Measurements from ENCODE around the gene SUFU.

SUFU gene

DNA sequence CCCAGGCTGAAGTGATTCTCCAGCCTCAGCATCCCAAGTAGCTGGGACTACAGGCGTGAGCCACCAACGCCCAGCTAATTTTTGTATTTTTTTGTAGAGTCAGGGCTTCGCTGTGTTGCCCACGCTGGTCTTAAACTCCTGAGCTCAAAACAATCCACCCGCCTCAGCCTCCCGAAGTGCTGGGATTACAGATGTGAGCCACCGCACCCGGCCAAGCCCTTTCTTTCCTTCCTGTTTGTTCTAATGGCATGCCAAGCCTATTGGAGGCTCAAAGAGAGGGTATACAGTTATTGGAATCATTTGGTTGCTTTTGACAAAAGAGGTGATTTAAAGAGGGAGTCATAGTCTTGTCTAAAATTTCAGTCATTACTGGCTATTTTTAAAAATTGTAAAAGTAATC lies 94.5 kb downstream of the SUFU start:
- DNase-seq = no peak

GRCh38 chr10:102599565-102600327 lies 96.0 kb downstream of the SUFU start:
- DNase-seq = no peak

DNA sequence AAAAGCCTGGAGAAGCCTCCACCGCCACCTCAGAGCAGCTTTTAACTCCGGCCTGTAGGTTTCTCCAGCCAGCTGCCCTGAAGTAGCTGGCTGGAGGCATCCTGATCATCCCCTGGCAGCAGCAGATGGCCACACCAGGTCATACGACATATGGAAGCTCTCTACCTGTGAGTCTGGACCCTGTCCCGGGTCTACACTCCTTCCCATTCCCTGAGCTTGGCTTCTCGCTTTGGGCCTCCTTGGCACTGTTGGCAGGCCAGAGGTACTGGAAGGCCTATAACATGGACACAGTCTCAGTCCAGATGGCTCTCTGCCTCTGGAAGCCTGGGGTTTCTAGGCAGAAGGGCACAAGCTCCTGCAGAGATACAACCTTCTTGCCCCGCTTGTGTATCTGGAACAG lies 97.0 kb downstream of the SUFU start:
- DNase-seq = no peak

- DNase-seq = no peak
Measured at GRCh38 chr10:102601639-102602038, 97.9 kb downstream of the SUFU start.

DNA sequence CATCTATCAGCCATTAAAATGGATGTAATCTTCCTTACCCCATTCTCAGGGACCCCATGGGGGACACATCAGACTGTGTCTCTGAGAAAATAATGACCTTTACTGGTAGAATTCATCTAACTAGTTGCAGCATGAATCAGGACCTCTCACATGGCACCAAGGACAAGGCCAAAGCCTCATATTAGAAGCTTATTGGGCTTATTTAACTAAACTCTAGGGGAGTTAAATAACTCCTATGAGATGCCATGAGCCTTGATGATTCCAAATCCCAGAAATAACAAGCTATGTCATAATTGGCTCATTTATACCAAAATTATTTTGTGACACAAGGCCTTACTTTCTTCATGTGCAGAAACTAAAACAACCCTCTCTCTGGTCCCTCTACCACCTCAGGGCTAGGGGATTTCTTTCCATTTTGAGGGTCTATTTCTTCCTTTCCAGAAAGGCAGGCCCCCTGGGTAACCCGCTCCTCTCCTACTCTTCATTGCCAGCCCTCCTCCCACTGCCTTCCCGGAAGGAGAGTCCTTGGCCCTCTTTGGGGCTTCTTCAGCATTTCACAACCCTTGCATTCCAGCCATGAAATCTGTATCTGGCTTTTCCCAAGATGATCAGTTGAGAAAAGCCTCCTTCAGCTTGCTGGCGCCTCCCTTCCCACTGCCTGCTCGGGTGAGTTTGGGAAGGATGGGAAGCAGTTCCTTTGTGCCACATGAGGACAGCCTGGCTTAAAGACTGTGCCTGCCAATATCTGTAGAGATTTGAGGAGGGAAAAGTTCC lies 98.7 kb downstream of the SUFU start:
- DNase-seq = no peak

DNA sequence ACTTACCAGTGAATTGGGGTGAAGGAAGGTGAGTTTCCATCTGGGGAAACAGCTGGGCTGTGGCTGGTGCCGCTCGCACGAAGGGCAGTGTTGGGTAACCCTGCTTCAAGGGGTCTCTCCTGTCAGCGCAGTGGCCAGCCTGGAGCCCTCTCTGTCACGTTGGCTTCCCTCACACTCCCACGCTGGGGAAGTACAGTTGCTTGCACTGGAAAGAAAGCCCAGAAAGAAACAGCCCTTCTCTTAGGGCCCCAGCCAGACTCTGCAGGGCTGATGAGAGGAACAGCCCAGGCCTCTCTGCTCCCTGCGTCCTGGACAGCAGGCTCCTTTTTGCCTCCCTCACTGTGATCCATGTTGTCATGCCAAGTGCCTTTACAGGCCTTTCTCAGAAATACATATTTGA lies 100.2 kb downstream of the SUFU start:
- DNase-seq = no peak

DNA sequence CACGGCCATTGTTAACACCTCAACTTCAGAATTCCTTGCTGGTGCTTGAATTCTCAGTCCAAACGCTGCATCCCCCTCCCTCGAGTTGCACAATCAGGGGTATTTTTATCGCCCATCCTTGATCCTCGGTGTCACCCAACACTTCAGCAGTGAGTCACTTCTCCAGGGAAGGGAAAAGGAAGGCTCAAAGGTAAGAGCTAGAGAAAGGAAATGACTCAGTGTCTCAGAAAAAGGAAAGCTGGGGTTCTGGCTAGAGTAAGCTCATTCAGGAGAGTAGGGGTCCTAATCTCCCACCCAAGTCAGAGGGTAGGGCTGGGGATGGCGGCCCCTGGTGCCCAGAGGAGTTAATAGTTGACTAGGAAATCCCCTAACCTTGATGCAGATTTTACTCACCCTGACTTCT lies 100.7 kb downstream of the SUFU start:
- no peak for DNase-seq

GRCh38 chr10:102605712-102606111 lies 101.9 kb downstream of the SUFU start:
- DNase-seq = no peak

DNA sequence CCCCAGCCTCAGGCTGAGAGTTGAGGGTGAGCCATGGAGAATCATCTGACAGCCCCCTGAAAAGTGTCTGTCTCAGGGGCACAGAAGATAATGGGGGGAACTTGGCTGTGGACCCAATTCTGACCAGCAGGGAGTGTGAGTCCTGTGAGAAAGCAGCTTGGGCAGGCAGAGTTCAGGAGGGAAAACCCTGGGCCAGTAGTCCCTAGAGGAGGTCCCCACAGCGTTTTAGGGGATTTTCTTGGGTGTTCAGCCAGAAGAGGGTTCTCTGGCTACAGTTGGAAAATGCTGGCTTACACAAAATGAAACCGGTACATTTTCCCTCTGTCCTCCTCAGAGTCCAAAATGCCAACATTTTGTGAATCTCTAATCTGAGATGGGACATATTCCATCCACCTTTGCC lies 104.7 kb downstream of the SUFU start:
- DNase-seq = no peak

- DNase-seq = no peak
Measured at GRCh38 chr10:102610441-102610887, 106.7 kb downstream of the SUFU start.

DNA sequence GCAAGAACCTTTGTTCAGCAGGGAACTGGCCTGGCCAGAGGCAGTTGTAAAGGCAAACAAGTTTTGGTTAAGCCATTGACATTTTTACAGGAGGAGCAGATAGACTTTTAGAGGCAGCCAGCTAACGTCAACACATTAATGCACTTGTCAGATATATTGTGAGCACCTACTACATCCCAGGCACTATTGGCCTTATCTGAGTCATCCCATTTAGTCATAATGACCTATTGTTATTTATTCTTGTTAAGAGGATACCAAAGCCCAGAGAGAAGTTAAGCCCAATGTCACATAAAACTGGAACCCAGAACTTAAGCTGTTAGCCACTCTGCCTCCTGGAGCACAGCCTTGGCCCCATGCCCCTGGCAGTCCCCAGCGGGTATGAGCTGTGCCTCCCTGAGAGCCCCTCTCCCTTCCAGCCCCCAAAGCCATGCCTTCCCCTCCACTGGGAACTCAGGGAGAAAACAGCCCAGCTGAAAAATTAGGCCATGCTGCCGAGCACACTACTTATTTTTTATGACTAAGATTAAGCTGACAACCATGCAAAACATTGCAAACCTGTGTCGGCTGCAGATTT lies 107.8 kb downstream of the SUFU start:
- DNase-seq = no peak

GRCh38 chr10:102612964-102613275 lies 109.1 kb downstream of the SUFU start:
- DNase-seq = peak in 3 of 5 experiments; percentile 23 to 39 (median 25)

GRCh38 chr10:102613286-102613685 lies 109.5 kb downstream of the SUFU start:
- DNase-seq = no peak

DNA sequence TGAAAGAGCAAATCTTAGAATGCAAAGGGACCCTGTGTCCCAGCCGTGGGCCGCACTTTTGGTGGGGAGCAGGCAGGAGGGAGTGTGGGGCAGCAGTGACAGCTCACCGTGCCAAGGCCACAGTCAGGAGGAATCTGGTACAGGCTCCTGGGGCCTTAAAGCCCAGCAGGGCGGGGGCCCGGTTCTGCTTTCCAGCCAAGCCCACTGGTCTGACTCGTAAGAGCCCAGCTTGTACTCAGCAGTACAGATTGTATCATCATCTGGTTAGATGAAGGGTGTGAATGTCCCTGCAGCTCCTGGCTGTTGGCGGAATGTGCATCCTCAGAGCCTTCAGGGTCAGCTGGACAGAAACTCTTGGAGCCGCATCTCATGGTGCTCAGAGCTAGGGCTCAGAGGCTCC lies 110.0 kb downstream of the SUFU start:
- no peak for DNase-seq

DNA sequence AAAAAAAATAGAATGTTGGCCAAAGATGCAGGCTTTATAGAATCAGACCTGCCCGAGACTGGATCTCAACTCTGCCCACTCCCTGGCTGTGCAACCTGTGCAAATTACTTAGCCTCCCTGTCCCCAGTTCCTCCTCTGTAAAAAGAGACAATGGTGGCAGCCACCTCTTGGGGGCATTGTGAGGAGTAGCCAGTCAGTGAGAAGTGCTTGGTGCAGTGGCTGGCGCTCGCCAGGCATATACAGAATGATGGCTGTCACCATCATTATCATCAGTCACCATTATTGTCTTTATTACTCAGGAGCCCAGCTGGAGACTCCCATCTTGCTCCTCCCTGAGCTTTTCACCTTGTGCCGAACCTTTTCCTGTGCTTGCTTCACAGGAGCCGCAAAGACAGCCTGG lies 111.1 kb downstream of the SUFU start:
- no peak for DNase-seq

- DNase-seq = no peak
Measured at GRCh38 chr10:102615361-102615760, 111.6 kb downstream of the SUFU start.

DNA sequence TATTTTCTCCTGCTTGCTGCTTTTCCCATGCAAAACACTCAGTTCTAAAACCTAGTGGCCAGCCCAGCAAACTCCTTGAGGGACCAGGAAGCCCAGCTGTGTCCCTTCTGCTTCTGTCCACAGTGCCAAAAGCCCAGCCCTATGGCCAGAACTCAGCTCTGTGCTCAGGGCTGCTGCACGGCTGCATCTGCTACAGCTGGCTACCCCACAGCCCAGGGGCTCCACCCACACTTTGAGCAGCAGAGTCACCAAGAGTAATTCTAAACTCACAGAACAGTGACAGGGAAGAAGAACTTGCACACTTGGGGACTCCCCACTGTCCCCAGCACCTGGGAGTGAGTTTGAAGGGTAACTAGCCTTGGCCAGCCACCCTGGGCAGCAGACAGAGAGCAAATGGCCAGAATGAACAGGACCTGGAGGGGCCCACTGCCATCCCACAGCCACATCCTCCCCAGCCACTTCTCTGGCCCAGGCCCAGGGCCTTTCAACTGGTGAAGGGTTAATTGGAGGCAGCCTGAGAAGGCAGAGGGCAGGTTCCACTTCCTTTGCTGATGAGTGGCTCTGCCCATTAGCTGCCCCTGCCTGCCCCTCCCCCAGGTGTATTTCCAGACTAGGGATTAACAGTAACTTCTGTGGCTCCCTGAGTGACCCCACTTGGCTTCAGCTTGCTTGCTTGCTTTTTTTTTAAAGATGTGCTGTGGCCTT lies 112.4 kb downstream of the SUFU start:
- DNase-seq = no peak

DNA sequence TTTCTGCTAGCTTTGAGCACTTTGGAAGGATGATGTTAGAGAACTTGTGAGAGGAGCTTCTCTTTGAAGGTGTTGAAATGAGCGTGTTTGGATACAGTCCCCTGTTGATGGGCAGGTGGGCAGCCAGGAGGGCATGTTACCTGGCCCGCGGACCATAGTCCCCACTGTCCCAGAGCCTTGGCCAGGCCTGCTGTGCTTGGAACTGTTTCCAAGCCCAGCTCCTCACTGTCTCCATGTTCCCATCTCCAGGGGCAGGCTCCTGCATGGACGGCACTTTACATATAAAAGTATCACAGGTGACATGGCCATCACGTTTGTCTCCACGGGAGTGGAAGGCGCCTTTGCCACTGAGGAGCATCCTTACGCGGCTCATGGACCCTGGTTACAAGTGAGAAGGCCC lies 113.3 kb downstream of the SUFU start:
- DNase-seq = no peak

GRCh38 chr10:102617816-102618215 lies 114.0 kb downstream of the SUFU start:
- DNase-seq = no peak

DNA sequence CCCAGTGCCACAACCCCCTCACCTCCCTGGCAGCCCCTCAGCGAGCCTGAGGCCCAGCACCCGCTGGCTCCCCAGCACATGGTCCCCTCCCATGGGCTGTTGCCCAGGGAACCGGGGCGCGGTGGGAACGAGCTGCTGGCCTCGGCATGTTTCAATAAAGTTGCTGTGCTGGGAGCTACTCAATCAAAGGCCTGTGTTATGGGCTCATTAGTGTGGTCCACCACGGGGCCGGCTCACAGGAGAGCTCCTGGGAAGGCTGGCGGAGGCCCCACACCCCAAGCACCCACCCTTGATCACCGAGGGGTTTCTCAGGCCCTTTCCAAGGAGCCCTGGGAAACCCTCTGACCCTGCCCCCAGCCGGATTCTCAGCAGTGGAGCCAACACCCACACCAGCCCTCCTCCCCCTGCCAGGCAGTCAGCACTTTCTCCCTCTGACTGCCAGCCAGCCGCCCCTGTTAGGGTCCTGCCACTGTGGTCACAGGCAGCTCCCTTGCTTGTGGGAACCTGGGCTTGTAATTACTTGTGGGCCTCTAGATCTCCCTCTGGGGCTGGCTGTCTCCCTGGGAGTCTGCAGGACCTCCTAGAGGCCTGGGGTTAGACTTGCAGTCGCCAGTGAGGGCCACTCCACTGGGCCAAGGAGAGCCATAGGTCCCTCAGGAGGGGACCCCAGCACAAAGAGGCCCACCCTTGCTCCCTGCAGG lies 115.7 kb downstream of the SUFU start:
- no peak for DNase-seq

- DNase-seq = no peak
Measured at GRCh38 chr10:102620138-102620590, 116.4 kb downstream of the SUFU start.

DNA sequence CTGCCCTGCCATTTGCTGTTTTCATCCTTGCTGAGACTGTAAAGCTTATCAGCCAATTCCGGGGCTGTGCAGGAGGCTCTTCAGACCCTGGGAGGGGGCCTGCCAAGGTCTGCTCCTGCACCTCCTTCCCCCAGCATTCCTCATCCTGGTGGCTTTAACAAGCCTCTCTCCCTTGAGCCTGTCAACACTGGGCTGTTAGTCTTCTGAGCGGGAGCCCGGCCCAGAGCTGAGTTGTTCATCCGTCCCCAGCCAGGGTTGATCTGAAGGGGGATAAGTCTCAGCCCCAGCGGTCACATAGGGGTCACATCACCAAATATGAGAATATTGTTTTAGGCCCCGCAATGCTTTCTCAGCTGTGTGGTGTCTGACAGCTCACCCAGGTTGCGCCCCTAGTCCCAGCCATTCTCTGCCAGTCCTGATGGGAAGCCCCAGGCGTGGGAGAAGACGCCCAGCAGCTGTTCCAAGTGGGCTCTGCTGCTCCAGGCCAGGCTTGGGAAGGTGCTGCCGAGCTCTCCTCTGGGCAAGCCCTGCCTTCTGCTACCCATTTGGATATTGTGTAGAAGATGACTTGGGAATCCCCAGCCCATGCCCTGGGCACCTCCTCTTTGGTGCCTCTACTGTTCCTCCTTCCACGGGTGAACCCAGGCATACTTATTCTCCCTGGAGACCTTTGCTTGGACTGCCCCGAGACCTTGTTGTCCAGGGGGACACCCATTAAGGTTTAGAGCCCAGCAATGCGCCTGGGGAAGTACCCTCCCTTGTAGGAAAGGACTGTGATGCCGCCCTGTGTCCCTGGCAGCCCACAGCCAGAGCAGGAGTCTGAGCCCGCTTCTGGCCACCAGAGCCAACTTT lies 117.0 kb downstream of the SUFU start:
- DNase-seq = no peak

All from T-helper 2 cell (primary cell).